Neural progenitor cell (in vitro differentiated cells): ENCODE data around the gene RER1. TPM values are rescaled to one million over a fixed set of nuclear protein-coding genes. Genes with fewer than 3 reads are reported as not detected.

Experiments used
- DNase-seq: peaks from one replicate; pipeline ENCODE4 v3.0.0-alpha.2; 2016; ENCODE audit warnings: low spot score
- H2AFZ ChIP-seq: fragments of 200-600 bp; sonication (generic); replicated peaks from 2 replicates; pipeline ENCODE4 v1.6.1; 2016; ENCODE audit warnings: antibody characterized with exemption
- H3F3A ChIP-seq: fragments of 200-600 bp; sonication (generic); 2 replicates; pipeline ENCODE4 v1.6.1; 2016; ENCODE audit warnings: antibody characterized with exemption, low read depth
- H3K27ac ChIP-seq: fragments of 200-600 bp; sonication (generic); 2 replicates; pipeline ENCODE4 v1.5.1; 2016; ENCODE audit warnings: mild to moderate bottlenecking
- H3K27me3 ChIP-seq: fragments of 200-600 bp; sonication (generic); 2 replicates; pipeline ENCODE4 v1.6.1; 2016; ENCODE audit warnings: mild to moderate bottlenecking, moderate library complexity
- H3K36me3 ChIP-seq: fragments of 200-600 bp; sonication (generic); 2 replicates; pipeline ENCODE4 v1.5.1; 2016
- H3K4me1 ChIP-seq: fragments of 200-600 bp; sonication (generic); 2 replicates; pipeline ENCODE4 v1.6.1; 2016; ENCODE audit warnings: mixed run types
- H3K4me2 ChIP-seq: fragments of 200-600 bp; sonication (generic); 2 replicates; pipeline ENCODE4 v1.6.1; 2016
- H3K4me3 ChIP-seq: fragments of 200-600 bp; sonication (generic); 2 replicates; pipeline ENCODE4 v1.5.1; 2016
- H3K79me2 ChIP-seq: fragments of 200-600 bp; sonication (generic); 2 replicates; pipeline ENCODE4 v1.6.1; 2016; ENCODE audit warnings: low read depth
- H3K9ac ChIP-seq: fragments of 200-600 bp; sonication (generic); 2 replicates; pipeline ENCODE4 v1.6.1; 2016
- H3K9me3 ChIP-seq: fragments of 200-600 bp; sonication (generic); 2 replicates; pipeline ENCODE4 v1.5.1; 2016; ENCODE audit warnings: low read depth
- H4K20me1 ChIP-seq: fragments of 200-600 bp; sonication (generic); 2 replicates; pipeline ENCODE4 v1.6.1; 2016; ENCODE audit warnings: low read depth
- H3K27ac Mint-ChIP-seq: 3 replicates; pipeline ENCODE4 v1.8.0; 2021; ENCODE audit warnings: mixed read lengths
- H3K27me3 Mint-ChIP-seq: 2 replicates; pipeline ENCODE4 v1.8.0; 2022; ENCODE audit warnings: low read depth, mild to moderate bottlenecking, inconsistent platforms, moderate library complexity, mixed read lengths; ENCODE audit not compliant: insufficient read depth
- H3K36me3 Mint-ChIP-seq: 3 replicates; pipeline ENCODE4 v1.8.0; 2021; ENCODE audit warnings: mixed read lengths
- H3K4me1 Mint-ChIP-seq: 3 replicates; pipeline ENCODE4 v1.8.0; 2021; ENCODE audit warnings: mixed read lengths
- H3K4me3 Mint-ChIP-seq: 3 replicates; pipeline ENCODE4 v1.8.0; 2021; ENCODE audit warnings: mild to moderate bottlenecking, moderate library complexity, mixed read lengths
- H3K9me3 Mint-ChIP-seq: 3 replicates; pipeline ENCODE4 v1.8.0; 2020; ENCODE audit warnings: mixed read lengths
- CTCF ChIP-seq: fragments of 200-600 bp; sonication (generic); IDR thresholded peaks from 2 replicates; pipeline ENCODE4 v1.5.1; 2017; ENCODE audit warnings: antibody characterized with exemption, mild to moderate bottlenecking
- EZH2 ChIP-seq: fragments of 200-600 bp; sonication (generic); IDR thresholded peaks from 2 replicates; pipeline ENCODE4 v1.6.1; 2017; ENCODE audit warnings: antibody characterized with exemption, mild to moderate bottlenecking, moderate library complexity
- EZH2phosphoT487 ChIP-seq: fragments of 200-600 bp; sonication (generic); IDR thresholded peaks from 2 replicates; pipeline ENCODE4 v1.6.1; 2017; ENCODE audit warnings: antibody characterized with exemption
- total RNA-seq: library from RNA; depleted of rRNA; stranded (reverse); fragments of >200 nt; gene quantifications from 2 replicates; pipeline ENCODE4 v1.2.3, GENCODE V29; 2015; ENCODE audit warnings: low replicate concordance

The RER1 gene
- total RNA-seq, 1 donor from 2014 or later = 39.1 TPM

DNA sequence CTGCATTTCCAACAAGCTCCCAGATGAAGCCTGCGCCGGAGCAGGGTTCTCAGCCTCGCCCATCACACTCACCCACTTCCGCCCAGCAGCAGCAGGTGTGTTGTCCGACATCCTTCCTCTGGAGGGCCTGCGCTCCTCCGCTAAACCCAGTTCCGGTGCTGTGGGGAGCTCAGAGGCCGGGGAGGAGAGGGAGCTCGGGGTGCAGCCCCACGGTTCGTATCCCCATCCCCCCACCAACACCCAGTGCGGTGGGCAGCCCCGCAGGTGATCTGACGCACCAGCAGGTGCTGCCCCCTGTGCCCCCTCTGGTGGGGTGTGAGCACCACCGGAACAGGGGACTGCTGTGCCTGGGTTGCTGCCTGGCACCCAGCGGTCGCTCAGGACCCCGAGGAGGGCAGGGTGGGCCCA, 24.2 kb downstream of the RER1 start:
- no peaks in the 10 kb centered on the region for H3K36me3 Mint-ChIP-seq
- TF ChIP-seq CTCF (no peak), EZH2phosphoT487 (no peak), EZH2 (no peak)
- no peak overlapping the region for H3K9ac ChIP-seq
- peaks cover 14% of the 10 kb centered on the region for H3K79me2 ChIP-seq
- H3K9me3 Mint-ChIP-seq = no peaks in the 10 kb centered on the region
- H3K4me3 Mint-ChIP-seq = no peak overlapping the region
- peaks cover 17% of the 10 kb centered on the region for H3K4me1 Mint-ChIP-seq
- no peak overlapping the region for H3K4me2 ChIP-seq
- peaks cover 6% of the 10 kb centered on the region for H4K20me1 ChIP-seq
- H3K27me3 ChIP-seq = peaks cover 22% of the 10 kb centered on the region
- H3K27me3 Mint-ChIP-seq = peaks cover 14% of the 10 kb centered on the region
- DNase-seq = no peak
- H3K9me3 ChIP-seq = no peaks in the 10 kb centered on the region
- H3K36me3 ChIP-seq = no peaks in the 10 kb centered on the region
- H2AFZ ChIP-seq = no peak overlapping the region
- peaks cover 8% of the 10 kb centered on the region for H3F3A ChIP-seq
- H3K4me3 ChIP-seq = no peak overlapping the region
- H3K27ac ChIP-seq = no peak overlapping the region
- no peak overlapping the region for H3K27ac Mint-ChIP-seq
- H3K4me1 ChIP-seq = peaks cover 18% of the 10 kb centered on the region

GRCh38 chr1:2416403-2416802, 24.8 kb downstream of the RER1 start:
- Mint-ChIP-seq H3K27ac (no peak overlapping the region), H3K9me3 (no peaks in the 10 kb centered on the region), H3K4me3 (peak overlapping the region; percentile 41), H3K27me3 (peaks cover 13% of the 10 kb centered on the region), H3K4me1 (peaks cover 15% of the 10 kb centered on the region), H3K36me3 (no peaks in the 10 kb centered on the region)
- TF ChIP-seq CTCF (no peak), EZH2 (no peak), EZH2phosphoT487 (no peak)
- Histone ChIP-seq H3K27ac (no peak overlapping the region), H3K9ac (no peak overlapping the region), H3K9me3 (no peaks in the 10 kb centered on the region), H3K4me2 (no peak overlapping the region), H4K20me1 (peaks cover 6% of the 10 kb centered on the region), H3K4me1 (peaks cover 18% of the 10 kb centered on the region), H3K79me2 (peaks cover 9% of the 10 kb centered on the region), H3K27me3 (peaks cover 27% of the 10 kb centered on the region), H2AFZ (no peak overlapping the region), H3K36me3 (no peaks in the 10 kb centered on the region), H3F3A (peaks cover 8% of the 10 kb centered on the region), H3K4me3 (no peak overlapping the region)
- no peak for DNase-seq

DNA sequence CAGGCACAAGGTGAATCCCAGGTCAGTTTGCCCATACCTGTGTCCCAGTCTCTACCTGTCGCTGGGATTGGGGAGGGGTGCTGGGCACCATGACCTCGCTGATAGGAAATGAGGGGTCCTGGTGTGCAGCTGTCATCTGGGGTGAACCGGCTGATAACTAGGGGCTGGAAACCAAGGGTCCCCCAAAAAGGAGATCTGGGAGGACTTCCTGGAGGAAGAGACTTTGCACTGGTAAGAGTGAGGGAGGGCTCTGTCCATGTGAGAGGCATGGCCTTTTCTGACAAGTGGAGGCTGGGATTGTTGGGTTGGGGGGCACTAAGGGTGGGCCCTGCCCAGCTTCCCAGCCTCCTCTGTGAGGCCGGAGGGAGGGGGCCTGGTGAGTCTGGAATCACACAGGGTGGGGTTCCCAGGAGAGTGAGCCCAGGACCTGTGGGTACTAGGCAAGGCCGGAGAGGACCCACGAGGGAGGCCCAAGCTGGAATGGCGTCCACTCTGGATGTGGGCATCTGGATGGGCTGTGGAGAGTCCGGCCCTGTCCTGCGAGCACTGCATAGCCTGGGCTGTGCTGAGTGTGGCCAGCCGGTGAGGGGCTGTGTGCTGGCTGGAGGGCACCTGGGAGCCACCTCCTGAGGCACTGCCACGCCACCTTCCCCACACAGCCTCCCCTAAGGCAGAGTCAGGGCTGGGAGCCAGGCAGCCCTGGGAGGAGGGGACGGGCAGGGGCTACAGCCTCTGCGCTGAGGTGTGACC, 25.6 kb downstream of the RER1 start:
- Histone ChIP-seq H3K79me2 (no peaks in the 10 kb centered on the region), H3K4me3 (no peak overlapping the region), H3K27me3 (peaks cover 33% of the 10 kb centered on the region), H4K20me1 (no peaks in the 10 kb centered on the region), H3K27ac (no peak overlapping the region), H3K9ac (no peak overlapping the region), H2AFZ (no peak overlapping the region), H3K36me3 (no peaks in the 10 kb centered on the region), H3K4me2 (no peak overlapping the region), H3K4me1 (peaks cover 18% of the 10 kb centered on the region), H3F3A (peaks cover 8% of the 10 kb centered on the region), H3K9me3 (no peaks in the 10 kb centered on the region)
- H3K27ac Mint-ChIP-seq = no peak overlapping the region
- H3K4me1 Mint-ChIP-seq = peaks cover 13% of the 10 kb centered on the region
- DNase-seq = no peak
- H3K4me3 Mint-ChIP-seq = no peak overlapping the region
- TF ChIP-seq EZH2phosphoT487 (no peak), CTCF (no peak), EZH2 (no peak)
- H3K9me3 Mint-ChIP-seq = peaks cover 2% of the 10 kb centered on the region
- H3K36me3 Mint-ChIP-seq = no peaks in the 10 kb centered on the region
- H3K27me3 Mint-ChIP-seq = peaks cover 14% of the 10 kb centered on the region
